Lung microvascular endothelial cell (primary cell): Measurements from ENCODE around the gene ULK4. TPM values are rescaled to one million over a fixed set of nuclear protein-coding genes. Genes with fewer than 3 reads are reported as not detected.
"Not testable (repeated sequence)": the region's sequence is repeated elsewhere in the genome, so short reads cannot be mapped to it uniquely, and the experiment has no call there.

Source experiments
- DNase-seq, 2 donors: peaks; one replicate each; pipeline versions ENCODE4 v3.0.0 to v3.0.0-alpha.2; 2010; ENCODE audit warnings: low read depth in 2 of 2
- total RNA-seq: library from RNA; depleted of rRNA; stranded (reverse); fragments of >200 nt; gene quantifications from 2 replicates; pipeline ENCODE4 v1.2.1, GENCODE V29; 2014

The ULK4 gene
- total RNA-seq, 1 donor from 2014 or later, result 6.3 TPM

DNA sequence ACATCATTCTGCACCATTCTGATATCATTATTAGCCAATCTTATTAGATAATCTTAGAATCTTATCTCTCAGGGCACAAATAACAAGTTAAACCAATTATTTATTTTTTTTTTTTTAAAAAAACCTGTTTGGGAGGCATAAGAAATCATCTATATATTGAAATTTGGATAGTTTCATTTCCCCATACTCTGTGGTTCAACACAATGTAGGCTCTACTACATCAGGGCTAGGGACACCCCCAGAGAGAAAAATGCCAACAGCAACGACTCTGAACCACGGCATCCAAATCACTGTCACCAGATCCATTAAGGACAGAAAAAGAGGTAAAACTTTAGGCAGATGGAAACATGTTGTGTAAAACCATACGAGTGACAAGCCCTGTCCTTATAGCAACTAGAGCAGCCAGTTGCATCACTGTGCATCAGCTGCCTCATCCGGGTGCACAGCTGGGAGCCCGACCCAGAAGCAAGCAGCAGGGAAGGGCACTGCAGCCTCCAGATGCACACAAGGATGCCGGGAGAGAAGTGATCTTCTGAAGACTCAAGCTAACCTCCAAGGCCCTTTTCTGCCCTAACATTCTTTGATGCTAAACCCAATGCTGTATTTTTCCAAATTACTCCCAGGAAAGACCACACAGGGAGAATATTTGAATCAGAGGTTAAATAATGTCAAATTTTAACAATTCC is 381.5 kb downstream of the ULK4 start:
- DNase-seq, result no peak

DNA sequence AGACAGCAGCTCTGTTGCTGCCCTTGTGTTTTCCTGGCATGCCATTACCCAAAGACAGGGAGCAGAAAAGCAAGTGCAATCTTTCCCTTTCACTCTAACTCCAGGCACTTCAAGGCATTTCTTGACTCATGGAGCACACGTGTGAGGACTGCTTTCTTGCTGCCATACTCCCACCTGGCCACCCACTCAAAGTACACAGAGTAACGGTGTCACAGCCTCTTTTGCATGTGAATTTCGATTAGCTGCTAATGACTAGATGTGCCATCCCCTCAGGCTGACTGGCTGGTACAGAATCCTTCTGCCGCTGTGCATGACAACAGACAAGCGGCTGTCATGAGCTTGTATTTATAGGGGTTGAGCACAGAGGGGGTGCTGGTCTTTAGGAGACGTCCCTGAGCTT is 382.0 kb downstream of the ULK4 start:
- DNase-seq, result no peak

DNA sequence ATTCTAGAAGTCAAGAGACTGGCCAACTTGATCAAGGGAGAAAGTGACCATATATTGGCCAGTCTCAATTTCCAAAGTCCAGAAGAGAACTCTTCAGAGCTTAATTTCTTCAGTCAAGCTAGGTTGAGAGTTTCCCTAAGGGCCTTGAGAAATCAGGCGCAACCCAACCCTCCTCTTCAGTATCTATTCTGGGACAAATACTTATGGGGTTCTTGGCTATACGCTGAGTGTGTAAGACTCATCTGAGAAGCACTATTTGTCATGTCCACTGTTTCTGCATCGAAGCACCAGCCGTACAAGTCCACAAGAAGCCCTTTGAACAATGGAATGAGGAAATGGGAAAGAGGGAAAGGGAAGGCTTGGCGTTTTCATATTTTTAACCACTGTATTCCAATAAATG is 383.1 kb downstream of the ULK4 start:
- no peak for DNase-seq

DNA sequence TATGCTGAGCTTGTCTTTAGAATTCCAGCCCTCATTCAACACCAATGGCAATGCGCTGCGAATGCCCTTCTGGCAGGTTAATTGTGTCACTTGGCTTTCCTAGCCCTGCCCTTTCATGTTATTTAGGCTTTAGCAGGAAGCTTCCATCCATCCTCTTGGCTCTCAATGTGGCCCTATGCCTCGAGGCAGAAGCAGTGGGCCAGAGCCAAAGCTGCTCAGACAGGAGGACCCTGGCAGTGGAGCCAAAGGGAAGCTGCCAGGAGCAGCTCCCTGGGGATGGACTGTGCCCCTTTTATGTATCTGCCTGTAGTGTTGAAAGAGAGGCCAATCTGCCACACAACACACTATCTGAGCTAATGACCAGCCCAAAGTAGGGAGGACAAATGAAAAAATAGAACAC is 386.2 kb downstream of the ULK4 start:
- DNase-seq, result no peak

DNA sequence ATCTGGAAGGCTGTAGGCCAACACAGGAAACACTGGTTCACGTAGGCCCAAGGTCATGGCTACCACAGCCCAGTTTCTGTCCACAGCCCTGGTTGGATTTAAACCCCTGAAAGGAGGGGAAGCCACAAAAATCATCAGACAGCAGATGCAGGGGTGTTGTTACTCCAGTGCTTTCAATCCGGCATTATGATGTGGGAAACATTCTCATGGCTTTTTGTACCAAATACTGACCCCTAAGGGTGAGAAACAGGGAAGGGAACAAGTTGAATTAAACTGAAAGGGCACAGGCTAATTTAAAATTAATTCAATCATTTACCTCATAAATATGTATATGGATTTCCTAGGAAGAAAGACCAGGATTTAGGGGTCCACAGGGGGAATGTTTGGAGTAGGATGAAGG is 387.0 kb downstream of the ULK4 start:
- DNase-seq, result no peak

DNA sequence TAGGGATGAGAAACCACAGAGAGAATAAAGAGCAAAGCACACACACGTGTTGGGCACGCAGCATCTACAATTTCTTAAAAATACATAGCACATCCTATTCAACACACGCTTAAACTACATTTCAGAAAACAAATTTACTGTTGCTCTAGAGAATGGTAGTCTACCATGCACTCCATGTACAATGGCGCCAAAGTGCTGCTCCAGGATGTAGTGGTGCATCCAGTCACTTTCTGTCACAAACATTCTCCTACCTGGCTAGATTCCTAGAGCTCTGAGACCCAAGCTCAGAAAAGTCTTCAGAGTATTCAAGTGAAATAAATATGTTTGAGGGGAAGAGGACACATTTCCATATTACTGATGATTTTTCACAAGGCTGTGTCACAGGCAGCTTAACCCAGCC is 388.3 kb downstream of the ULK4 start:
- no peak for DNase-seq

DNA sequence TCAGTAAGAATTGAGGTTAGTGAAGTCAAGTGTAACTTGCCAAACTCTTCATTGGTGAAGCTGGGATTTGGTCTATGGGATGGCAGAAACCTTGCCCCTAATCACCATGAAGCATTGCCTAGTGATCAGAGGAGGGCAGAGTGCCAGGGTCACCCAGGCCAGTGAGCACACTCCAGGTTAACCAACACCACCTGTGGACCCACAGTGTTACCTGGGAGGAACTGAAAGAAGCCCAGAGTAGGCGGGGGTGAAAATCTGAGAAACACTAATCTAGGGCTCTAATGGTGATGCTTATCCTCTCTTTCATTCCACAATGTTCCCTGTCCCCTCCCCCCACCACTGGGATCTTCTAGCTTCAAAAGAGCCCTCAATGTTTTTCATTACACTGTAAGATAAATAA is 389.8 kb downstream of the ULK4 start:
- no peak for DNase-seq

DNA sequence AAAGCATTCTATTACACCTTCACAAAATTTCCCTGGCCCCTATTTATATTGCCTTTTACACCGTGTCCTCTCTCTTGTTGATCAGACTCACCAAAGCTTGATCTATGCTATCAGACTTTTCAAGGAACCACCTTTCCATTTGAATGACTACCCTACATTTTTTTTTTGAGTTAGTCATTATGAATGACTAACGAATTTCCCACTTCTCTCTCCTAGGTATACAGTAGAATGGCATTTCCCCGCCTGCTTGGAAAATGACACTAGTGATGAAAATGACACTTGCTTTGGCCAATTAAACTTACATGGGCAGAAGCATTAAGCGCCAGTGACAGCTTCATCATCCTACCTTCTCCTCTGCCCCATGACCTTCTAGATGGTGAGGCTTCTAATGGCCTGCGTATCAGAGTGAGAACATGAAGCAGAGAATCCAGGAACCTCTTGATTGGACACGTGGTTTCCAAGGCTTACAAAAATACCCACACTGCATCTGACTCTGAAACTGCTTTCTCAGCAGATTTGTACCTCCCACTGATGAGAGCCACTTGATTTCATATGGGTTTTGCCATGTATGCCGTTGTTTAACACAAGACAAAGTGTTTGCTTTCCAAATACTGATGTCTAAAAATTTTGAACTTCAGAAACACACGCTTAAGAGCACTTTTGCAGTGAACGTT is 392.1 kb downstream of the ULK4 start:
- DNase-seq, result no peak

DNA sequence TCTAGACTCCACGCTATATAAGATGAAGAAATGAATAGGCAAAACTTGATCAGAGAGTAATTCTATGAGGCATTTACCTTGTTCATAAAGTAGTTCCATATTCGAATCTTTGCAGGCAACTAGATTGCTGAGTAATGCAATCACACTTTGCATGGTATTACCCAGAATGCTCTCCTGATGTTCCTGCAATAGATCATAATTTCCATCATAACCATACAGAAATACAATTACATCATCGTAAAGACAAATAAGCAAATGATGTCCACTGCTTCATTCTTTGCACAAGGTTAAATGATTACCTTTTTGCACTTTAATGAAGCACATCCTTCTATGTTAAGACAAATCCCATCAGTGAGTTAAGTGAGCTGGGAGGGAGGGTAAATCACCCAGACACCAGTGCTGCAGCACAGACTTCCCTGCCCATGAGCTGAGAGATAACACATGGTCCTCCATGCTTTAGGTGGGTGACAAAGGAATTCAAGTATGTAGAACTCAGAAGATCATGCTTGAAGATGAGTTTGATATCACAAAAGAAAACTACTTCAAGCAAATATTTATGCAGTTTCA is 395.9 kb downstream of the ULK4 start:
- no peak for DNase-seq

DNA sequence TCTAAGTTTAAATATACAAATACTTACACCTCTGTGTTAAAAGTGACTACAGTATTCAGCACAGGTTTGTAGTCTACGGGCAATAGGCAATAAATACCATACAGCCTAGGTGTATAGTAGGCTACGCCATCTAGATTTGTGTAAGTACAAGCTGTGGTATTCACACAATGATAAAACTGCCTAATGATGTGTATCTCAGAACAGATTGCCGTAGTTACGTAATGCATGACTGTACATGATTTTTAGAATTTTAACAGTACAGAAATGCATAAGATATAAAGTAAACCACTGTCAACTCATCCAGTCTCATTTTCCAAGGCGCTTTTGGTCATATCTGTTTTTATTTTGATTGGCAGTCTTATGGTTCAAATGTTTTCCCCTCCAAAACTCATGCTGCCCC is 396.9 kb downstream of the ULK4 start:
- no peak for DNase-seq

DNA sequence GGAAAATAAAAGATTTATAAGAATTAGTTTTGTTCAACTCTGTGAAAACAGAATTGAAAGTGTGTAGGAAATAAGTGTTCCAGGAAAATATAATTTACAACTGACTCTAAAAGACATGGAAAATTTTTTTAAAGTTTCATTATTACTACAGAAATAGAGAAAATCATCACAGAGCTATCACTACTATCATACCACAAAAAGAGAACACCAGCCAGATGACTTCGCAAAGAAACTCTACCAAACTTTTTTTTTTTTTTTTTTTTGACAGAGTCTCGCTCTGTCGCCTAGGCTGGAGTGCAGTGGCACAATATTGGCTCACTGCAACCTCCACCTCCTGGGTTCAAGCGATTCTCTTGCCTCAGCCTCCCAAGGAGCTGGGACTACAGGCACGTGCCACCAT is 405.7 kb downstream of the ULK4 start:
- not testable (repeated sequence) for DNase-seq

DNA sequence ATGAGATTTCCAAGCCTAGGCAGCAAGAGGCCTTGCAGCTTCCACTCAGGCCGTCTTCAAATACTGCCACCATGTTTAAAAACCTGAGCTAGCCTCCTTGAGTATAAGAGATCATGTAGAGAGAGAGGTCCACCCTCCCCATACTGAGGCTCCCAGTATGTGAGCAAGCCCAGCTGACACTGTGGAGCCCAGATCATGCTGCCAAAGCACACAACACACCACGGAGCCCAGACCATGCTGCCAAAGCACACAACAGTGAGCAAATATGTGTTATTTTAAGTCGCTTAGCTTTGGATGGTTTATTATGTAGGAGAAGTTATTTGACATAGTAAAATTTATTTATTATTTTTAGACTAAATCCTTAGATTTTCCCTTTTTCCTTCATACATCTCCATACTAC is 428.9 kb downstream of the ULK4 start:
- no peak for DNase-seq

DNA sequence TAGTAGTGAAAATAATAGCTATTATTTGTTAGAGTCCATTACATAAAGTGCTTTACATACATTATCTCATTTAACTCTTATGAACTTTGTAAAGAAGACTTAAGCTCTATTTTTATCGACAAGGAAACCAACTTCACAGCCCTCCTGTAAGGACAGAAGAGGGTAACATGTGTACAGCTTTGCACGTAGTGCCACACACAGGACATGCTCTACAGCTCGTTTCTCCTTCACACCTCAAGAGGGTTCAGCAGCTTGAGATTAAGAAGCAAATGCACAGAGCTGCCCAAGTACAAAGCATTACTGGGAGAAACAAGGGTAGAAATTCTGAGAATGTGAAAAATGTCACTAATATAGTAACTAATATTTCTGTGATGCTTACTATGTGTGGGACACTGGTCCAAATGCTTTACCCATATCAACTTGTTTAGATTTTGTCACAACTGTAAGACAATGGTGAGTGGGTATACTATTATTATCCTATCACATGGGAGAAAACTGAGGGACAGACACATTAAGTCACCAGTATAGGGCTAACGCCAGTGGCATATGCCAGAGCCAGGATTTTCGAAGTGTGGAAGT is 434.8 kb downstream of the ULK4 start:
- no peak for DNase-seq

DNA sequence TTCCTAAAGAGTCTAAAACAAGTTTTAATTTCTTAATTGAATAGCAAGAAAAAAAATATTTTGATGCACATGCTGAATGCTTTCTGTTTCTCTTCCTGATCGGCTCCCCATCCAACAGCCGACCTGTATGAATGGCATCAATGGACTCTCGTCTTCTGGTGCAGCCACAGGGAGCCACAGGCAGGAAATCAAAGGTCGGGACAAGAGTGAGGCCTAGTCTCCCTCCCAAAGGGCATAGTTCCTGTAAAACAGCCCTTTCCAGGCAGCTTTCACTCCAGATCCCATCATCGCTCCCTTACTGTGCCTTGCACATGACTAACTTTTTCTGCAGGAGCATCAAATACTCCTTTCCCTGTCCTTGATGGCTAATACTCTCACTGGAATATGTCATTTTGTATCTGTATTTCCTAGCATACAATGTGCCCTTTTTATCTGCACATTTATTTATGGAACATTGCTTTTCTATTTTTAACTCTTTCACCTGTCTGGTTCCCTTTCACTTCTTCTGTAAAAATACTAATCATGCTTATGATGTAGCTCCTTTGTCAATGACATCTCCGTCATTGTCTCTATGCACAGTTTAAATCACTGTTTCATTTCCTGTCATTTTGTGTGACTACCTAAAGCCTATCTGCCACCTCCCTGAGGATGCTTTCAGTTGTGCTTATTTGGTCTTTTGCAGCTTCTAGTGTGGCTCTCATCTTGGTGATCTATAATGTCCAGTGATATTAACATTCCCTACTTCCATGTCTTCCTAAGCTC is 436.4 kb downstream of the ULK4 start:
- DNase-seq, result no peak

DNA sequence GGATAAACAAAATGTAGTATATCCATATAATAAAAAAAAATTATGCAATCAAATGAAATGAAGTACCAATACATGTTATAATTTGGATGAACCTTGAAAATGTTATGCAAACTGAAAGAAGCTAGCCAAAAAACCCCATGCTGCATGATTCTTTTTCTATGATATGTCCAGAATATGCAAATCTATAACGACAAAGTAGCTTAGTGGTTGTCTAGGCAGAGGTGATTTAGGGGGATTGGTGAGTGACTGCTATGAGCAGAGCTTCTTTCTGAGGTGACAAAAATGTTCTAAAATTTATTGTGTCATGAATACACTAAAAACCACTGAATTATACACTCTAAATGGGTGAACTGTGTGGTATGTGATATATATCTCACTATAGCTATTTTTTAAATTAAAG is 438.0 kb downstream of the ULK4 start:
- no peak for DNase-seq

DNA sequence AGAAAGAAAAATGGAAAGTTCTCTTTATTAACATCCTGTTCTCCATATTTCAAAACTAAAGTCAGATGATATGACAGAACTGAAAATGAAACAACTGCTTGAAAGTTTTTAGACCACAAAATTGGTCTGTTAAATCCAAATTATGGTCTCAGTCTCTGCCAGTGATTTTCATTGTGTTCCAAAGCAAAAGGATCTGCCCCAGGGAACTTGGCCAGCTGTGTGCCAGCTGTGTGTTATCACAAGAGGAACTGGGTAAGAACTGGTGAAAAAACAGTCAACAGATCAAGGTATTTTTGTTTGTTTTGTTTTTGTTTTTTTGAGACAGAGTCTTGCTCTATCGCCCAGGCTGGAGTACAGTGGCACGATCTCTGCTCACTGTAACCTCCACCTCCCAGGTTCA is 439.3 kb downstream of the ULK4 start:
- DNase-seq, result no peak

DNA sequence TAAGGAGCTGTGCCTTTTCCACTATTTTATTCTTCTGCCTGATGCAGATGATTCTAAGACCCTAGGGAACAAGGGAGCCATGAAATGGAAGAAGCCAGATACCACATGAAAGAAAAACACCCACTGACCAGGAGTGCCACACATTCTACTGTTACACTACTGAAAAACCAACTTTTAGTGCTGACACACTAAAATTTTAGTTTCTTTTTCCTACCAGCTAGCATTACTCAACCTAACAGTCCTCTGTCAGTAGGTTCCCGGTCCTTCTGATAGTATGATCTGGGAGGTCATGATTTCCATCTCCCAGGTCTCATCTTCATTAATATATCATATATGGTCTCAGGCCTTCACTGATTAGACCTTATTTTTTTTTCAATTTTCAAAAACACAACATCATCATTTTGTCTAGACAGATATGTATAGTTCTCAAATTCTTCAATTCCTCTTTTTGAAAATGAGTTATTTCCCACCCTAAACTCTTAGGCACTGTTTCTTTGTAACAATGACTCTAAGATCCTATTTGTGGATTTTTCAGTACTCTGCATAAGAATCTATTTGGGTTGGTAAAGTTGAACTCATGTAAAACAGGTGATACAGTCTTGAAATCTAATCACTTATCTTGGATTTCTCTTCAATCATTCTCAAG is 440.8 kb downstream of the ULK4 start:
- DNase-seq, result no peak

DNA sequence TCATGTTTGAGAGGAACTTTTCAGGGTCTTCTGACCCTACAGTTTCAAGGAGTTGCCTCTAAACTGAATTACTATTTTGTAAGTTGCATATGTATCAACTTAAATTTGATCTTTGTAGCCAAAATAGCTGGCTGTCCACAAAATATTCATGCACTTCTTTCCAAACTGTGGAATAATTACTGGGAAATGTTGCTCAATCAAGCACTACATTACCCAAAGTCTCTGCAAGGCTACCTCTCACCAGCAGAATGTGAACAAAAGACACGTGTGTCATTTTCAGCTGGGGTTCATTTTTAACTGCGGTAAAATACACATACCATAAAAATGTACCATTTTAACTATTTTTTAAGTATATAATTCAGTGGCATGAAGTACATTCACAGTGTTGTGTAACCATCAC is 442.2 kb downstream of the ULK4 start:
- no peak for DNase-seq

DNA sequence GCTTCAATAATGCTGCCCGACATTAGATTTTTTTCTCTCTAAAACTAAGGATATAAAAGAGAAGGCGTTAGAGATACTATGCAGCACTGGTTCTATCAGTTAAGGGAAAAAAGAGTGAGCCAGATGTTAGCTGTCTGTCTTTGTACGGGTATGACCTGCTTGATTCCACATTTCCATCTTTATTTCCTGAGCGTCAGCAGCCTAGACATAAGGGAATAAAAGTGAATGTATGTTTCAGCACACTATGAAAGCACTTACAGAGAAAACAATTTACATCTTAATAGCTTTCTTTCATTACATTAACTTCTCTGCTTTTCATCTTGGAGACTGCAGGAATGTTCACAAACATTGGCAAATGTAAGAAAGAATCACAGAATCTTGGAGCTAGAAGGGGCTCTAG is 443.3 kb downstream of the ULK4 start:
- DNase-seq, result no peak

DNA sequence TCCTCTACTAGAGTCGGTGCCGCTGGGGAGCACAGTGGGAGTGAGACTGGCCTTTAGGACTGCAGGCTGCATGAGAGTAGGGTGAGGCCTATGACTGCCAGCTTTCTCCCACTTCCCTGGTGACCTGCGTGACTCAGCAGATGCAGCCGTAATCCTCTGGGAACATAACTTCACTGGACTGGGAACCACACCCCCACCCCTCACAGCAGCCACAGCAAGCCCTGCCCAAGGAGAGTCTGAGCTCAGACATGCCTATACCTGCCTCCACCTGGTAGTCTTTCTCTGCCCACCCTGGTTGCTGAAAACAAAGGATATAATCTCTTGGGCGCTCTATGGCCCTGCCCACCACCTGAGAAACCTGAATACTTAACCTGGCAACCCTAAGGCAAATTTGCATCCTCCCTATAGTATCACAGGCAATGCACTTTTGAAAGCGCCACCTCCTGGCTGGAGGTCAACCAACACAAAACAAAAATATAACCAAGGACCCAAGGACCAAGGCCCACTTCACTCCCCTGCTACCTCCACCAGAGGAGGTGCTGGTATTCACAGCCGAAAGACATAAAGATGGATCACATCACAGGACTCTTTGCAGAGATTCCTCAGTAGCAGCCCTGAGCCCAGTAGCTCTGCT is 453.7 kb downstream of the ULK4 start:
- no peak for DNase-seq
